Endometrium (tissue), 2 donors: ENCODE results near the gene TRPM4.
"Not testable (repeated sequence)": the region's sequence is repeated elsewhere in the genome, so short reads cannot be mapped to it uniquely, and the experiment has no call there.

ENCODE experiments used
- FAIRE-seq: peaks from 2 replicates; lab custom pipeline; 2012; peaks lifted over from hg19 to GRCh38; lab: Jason Lieb, UNC
- donor health status: control.
- donor health status: control.

TRPM4 gene

DNA sequence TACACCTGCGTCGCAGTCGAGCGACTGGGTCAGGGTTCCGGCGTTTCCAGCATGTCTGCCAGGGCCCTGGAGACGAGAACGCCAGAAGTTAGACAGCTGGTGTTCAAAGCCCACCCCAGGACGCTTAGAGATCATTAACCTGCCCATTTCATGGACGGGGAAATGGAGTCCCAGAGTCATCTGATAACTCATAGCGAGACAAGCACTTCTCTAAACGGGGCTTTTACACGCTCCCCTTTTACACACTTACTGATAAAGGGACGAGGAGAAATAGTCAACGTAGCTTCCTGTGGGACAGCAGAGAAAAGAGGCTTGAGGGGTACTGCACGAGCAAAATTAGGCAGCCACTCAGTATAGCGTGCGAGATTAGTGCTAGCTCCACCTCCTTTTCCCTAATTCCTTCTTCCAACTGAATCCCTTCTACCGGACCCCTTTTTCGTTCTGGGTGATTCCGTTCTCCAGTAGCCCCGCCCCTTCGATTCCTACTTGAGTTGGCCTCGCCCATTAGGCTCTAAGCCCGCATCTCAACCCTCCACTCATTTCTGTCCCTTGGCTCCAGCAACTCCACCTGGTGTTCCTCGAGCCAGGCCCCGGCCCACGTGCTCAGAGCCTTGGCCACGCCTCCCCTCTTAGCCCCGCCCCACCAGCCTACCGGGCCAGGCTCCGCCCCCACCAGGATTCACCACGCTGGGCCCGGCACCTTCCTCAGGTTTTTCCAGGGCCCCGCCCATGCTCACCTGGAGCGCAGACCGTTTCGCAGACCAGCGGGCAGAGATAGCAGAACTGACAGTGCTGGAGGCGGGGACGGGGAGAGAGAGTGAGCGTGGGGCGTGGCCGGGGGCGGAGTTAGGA is 6.1 kb upstream of the TRPM4 start:
- FAIRE-seq: no peak

DNA sequence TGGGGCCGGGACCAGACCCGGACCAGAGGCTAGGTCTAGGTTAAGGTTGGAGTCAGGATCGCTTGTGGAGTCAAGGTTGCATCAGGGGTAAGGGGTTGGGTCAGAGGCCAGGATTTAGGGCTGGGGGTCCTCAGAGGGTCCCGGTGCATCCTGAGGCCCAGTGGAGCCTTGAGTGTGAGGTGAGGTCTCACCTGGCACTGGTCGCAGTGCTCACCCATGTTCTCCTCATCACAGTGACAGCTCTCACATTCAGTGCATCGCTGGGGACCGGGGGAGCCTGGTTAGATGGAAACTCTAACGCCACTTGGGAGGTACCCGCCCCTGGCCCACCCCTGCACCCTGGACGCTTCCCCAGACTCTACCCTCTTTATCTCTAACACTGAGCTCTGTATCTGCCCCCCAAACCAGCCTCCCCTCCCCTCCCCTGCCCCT is 5.5 kb upstream of the TRPM4 start:
- no peak for FAIRE-seq

- no peak for FAIRE-seq
These were observed 4.3 kb upstream of the TRPM4 start for GRCh38 chr19:49153167-49153809.

- no peak for FAIRE-seq
These were observed 3.3 kb upstream of the TRPM4 start for GRCh38 chr19:49154279-49154678.

DNA sequence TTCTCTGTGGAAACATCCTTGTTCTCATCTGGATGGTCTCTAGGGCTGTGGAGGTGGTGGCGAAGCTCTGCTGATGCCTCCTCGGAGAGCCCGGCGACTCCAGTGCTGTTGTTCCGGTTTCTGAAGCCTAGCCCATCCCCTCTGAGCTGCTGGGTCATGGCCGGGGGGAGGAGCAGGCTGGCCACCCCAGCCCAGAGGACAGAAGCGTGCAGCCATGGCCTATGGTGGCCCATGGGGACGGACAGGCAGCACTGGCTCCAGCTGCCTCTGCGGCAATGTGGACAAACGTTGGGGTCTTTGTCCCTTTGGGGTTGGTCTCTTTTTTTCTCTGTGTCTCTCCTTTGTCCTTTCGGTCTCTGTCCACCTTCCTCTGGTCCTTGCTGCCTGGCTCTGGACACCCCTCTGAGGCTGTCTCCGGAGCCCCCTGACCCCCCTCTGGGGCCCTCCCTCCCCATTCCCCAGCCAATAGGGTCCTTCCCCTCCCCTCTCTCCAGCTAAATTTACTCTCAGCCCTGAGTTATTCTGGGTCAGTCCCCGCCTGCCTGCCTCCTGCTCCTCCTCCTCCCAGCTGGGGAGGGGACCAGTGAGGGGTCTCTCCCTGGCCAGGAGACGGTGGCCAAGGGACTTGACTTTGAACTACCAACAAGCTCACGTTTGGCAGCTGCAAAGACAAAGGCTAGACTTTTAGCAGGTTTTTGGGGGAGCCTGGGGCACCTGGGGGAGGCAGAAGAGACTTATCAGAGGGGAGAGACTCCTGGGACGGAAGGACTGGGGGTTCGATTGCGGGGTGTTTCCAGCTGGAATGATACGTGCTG is 2.4 kb upstream of the TRPM4 start, which contains the start of gene HRC:
HRC (minus strand) TSS at position 392 of the 815 bp plus-strand sequence; CDS start at position 233, 159 bp downstream.
- no peak for FAIRE-seq

DNA sequence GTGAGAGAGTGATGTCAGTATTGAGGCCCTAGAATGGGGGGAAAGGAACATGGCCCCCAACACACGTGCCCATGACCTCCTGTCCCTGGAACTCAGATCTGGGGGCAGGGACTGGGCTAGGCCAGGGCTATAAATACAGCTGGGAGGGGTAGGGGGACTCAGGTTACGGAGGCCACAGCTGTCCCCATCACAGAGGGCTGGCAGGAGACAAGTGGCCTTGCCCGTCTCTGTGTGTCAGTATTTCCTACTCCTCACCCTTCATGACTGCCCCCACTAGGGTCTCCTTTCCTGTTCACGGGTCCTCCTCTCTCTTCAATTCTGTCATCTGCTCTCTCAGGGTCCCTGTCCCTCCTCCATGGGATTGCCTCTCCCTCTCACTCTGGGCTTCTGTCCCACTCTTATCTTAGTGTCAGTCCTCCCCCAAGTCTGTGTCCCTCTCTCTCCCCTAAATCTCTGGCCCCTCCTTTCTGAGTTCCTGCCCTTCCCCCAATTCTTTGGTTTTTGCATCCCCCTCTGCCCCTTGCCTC is 1.7 kb upstream of the TRPM4 start:
- FAIRE-seq: no peak

GRCh38 chr19:49160450-49161189 is 3.0 kb downstream of the TRPM4 start:
- FAIRE-seq: no peak

DNA sequence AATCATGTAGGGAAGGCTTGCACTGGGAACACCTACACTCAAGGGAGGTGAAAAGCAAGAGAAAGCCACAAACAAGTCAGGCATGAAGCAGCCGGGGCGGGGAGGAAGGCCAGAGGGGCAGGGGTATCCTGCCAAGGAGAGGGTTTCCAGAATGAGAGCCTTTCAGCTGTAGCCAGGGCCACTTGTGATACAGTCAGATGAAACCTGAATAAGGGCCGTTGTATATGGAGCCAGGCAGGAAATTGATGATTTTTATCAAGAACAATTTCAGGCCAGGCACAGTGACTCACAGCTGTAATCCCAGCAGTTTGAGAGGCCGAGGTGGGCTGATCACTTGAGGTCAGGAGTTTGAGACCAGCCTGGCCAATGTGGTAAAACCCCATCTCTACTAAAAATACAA is 4.4 kb downstream of the TRPM4 start:
- FAIRE-seq: no peak

DNA sequence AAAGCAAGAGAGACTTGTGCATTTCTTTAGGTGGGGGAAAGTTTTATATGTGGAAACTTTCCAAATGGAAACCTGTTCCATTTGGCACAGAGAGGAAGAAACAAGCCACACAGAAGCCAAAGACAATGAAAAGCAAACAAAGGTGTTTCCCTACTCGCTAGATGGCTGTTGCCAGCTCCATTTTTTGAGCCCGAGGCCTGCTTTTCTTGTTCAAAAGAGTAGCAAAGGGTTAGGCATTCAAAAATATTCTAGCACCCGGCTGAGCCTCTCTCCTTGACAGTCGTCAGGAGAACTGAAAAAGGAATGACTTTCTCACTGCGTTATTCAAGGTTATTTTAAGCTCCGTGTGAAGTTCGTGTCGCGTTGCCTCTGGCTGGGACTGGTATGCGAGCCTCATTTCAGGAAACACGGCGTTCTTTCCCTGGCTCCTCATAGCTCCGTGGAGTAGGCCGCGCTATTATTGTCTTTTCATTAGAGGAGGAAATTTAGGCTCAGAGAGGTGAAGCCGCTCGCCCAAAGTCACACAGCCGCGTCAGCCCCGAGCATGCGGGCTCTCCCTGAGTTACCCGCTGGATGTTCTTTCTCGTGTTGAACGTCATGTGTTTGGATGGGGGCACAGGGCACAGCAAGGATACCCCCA is 7.6 kb downstream of the TRPM4 start:
- FAIRE-seq: no peak

DNA sequence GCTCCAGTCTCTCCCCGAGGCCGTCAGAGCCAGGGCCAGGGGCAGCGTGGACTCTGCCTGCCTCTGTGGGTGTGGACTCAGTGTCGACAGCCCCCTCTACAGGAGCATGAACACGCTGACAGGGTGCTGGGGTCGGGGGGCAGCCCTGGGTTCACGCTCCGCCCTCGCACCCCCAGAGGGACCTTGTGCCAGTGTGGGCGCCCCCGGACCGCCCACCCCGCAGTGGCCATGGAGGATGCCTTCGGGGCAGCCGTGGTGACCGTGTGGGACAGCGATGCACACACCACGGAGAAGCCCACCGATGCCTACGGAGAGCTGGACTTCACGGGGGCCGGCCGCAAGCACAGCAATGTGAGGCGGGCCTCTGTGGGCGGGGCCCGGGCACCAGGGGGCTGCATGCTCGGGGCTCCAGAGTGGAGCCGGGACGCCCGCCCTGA is 8.3 kb downstream of the TRPM4 start:
- FAIRE-seq: no peak

DNA sequence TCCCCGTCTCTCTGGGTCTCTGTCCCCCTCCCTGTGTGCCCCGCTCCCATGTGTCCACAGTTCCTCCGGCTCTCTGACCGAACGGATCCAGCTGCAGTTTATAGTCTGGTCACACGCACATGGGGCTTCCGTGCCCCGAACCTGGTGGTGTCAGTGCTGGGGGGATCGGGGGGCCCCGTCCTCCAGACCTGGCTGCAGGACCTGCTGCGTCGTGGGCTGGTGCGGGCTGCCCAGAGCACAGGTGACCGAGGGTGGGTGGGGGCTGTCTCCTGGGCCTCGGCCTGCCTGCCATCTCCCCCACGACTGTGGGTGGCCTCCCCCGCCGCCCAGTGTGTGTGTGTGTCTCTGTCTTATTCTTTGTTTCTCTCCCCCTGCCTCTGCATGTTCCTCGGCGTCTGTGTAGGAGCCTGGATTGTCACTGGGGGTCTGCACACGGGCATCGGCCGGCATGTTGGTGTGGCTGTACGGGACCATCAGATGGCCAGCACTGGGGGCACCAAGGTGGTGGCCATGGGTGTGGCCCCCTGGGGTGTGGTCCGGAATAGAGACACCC is 10.3 kb downstream of the TRPM4 start:
- FAIRE-seq: no peak

DNA sequence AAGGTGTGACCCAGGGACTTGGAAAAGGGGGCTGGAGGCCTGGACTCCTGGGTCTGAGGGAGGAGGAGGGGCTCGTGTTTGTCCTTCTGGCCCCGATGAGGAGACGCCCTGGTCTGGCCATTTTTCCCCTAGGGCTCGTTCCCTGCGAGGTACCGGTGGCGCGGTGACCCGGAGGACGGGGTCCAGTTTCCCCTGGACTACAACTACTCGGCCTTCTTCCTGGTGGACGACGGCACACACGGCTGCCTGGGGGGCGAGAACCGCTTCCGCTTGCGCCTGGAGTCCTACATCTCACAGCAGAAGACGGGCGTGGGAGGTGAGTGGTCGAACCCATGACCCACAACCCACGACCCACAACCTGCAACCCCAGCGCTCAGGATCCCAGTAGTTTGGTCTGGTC is 10.8 kb downstream of the TRPM4 start:
- no peak for FAIRE-seq

DNA sequence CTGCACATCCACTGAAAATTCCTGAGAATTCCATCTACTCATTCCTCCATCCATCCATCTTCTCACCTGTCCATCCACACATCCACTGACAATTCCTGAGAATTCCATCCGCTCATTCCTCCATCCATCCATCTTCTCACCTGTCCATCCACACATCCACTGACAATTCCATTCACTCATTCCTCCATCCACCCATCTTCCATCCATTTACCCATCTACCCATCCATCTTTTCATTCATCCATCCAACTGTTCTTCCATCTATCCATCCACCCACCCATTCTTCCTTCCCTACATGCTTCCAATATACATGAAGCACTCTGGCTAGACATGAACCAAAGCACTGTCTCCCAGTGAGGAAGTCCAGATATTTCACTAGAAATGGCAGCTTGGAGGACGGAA is 15.6 kb downstream of the TRPM4 start:
- no peak for FAIRE-seq

DNA sequence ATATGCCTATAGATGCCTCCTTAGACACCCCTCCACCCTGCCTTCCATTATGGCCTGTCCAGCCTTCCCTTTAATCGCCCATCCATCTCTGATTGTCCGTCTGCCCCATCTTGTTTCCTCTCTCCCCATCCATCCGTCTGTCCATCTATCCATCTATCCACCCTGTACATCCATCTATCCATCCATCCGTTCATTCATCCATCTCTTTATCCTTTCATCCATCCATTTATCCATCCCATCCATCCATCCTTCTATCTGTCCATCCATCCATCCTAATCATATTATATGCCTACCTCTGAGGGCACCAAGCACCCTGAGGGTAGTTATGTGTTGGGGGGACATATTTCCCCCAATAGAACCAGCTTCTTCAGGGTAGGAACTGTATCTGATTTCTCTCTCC is 23.1 kb downstream of the TRPM4 start:
- no peak for FAIRE-seq

DNA sequence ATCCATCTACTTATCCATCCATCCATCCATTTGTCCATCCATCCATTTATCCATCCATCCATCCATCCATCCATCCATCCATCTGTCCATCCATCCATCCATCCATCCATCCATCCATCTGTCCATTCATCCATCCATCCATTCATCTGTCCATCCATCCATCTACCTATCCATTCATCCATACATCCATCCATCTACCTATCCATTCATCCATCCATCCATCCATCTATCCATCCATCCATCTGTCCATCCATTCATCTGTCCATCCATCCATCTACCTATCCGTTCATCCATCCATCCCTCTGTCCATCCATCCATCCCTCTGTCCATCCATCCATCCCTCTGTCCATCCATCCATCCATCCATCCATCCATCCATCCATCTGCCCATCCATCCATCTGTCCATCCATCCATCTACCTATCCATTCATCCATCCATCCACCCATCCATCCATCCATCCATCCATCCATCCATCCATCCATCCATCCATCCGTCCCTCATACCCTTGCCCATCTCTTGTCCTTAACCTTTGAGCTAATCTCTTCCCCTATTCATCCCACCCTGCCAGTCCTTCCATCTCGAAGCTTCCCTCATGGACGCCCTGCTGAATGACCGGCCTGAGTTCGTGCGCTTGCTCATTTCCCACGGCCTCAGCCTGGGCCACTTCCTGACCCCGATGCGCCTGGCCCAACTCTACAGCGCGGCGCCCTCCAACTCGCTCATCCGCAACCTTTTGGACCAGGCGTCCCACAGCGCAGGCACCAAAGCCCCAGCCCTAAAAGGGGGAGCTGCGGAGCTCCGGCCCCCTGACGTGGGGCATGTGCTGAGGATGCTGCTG is 24.6 kb downstream of the TRPM4 start:
- FAIRE-seq: not testable (repeated sequence)

- no peak for FAIRE-seq
These were observed 25.3 kb downstream of the TRPM4 start for GRCh38 chr19:49182848-49183375.

DNA sequence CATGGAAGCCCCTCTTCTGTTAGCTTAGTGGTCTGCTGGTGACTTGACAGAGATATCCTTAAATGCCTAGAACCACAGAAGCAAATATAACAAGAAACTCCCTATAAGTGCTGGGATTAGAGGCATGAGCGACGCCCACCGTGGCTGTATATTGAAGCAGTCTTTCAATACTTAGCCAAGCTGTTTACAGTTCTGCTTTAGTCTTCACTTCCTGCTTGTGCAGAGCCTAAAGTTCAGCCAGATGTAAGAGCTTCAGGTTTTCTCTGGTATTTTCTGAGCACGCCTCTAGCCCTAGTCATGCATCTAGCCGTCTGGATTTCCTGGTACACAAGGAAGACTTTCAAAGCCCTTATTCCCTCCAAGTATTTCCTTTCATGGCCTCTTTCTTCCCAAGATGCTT is 28.5 kb downstream of the TRPM4 start:
- FAIRE-seq: no peak

DNA sequence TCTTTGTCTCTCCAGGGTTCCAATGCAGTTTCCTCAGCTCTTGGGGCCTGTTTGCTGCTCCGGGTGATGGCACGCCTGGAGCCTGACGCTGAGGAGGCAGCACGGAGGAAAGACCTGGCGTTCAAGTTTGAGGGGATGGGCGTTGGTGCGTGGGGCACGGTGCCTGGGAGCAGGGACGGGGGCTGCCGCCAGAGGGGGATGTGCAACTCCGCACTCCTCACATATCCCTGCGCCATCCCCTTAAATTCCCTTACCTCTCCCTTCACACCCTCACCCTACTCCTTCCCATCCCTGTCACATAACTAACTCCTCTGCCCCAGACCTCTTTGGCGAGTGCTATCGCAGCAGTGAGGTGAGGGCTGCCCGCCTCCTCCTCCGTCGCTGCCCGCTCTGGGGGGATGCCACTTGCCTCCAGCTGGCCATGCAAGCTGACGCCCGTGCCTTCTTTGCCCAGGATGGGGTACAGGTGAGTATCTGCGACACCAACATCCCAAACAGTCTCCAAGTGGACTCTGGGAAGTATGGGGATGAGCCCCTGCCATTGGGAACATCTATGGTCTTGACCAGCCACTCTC is 31.1 kb downstream of the TRPM4 start:
- no peak for FAIRE-seq

DNA sequence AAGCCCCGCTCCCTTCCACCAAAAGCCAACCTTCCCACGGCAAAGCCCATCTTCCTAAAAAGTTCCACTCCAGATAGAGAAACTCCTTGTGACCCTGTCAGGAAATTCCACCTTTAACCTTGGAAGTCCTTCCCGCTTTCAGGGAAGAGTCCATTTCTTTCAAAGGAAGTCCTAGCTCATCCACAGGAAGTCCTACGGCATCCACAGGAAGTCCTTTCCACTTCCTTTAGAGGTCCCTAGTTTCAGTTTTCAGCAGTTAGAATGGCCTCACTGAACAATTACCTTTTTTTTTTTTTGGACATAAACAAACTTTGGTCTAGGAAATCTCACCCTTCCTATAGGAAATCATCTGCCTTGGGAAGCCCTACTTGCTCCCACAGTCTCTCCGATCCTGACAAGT is 31.7 kb downstream of the TRPM4 start:
- FAIRE-seq: no peak
